ENCODE results near the gene SIRPD.

Gene SIRPD

GRCh38 chr20:1557605-1558004 is at the start of gene SIRPD:
TSS of gene SIRPD (minus strand) at chr20:1557705. CDS start at chr20:1557653, 52 bp downstream.
- no peaks in the 10 kb centered on the region for H3K9me3 ChIP-seq (replicated peaks; ENCODE audit: insufficient read depth, low read length)
- H3K4me3 ChIP-seq (ENCODE audit: low read length): no peak within 1 kb of the TSS
- H3K4me2 ChIP-seq (ENCODE audit: low read depth, low read length): no peak within 1 kb of the TSS
- H3K9me2 ChIP-seq (replicated peaks; ENCODE audit: insufficient read depth, low read length): no peaks in the 10 kb centered on the region
- H3F3A ChIP-seq (ENCODE audit: insufficient read depth, low read length): no peaks in the 10 kb centered on the region
- no peaks in the 10 kb centered on the region for H3K36me3 ChIP-seq (replicated peaks; ENCODE audit: insufficient read depth, low read length)
- no peak for TF ChIP-seq EZH2phosphoT487 (IDR thresholded peaks at IDR 0.05; ENCODE audit: low read length)
- TF ChIP-seq, protein P1, sequence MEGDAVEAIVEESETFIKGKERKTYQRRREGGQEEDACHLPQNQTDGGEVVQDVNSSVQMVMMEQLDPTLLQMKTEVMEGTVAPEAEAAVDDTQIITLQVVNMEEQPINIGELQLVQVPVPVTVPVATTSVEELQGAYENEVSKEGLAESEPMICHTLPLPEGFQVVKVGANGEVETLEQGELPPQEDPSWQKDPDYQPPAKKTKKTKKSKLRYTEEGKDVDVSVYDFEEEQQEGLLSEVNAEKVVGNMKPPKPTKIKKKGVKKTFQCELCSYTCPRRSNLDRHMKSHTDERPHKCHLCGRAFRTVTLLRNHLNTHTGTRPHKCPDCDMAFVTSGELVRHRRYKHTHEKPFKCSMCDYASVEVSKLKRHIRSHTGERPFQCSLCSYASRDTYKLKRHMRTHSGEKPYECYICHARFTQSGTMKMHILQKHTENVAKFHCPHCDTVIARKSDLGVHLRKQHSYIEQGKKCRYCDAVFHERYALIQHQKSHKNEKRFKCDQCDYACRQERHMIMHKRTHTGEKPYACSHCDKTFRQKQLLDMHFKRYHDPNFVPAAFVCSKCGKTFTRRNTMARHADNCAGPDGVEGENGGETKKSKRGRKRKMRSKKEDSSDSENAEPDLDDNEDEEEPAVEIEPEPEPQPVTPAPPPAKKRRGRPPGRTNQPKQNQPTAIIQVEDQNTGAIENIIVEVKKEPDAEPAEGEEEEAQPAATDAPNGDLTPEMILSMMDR (IDR thresholded peaks at IDR 0.05; ENCODE audit: low read length): no peak
- TF ChIP-seq EZH2 (optimal IDR thresholded peaks at IDR 0.05; ENCODE audit: low read depth, low read length): no peak
- H2AFZ ChIP-seq (ENCODE audit: low read length): no peak within 1 kb of the TSS
- H3K9ac ChIP-seq (ENCODE audit: low read length): no peak within 1 kb of the TSS
- no peaks in the 10 kb centered on the region for H4K20me1 ChIP-seq (ENCODE audit: insufficient read depth, low read length)
- H3K27me3 ChIP-seq (replicated peaks; ENCODE audit: insufficient read depth, low read length): no peaks in the 10 kb centered on the region
- no peak for DNase-seq
- H3K27ac ChIP-seq (ENCODE audit: low read length): no peak within 1 kb of the TSS
- no peaks in the 10 kb centered on the region for H3K4me1 ChIP-seq (ENCODE audit: low read length)
- H3K79me2 ChIP-seq (ENCODE audit: low read length): no peaks in the 10 kb centered on the region

DNA sequence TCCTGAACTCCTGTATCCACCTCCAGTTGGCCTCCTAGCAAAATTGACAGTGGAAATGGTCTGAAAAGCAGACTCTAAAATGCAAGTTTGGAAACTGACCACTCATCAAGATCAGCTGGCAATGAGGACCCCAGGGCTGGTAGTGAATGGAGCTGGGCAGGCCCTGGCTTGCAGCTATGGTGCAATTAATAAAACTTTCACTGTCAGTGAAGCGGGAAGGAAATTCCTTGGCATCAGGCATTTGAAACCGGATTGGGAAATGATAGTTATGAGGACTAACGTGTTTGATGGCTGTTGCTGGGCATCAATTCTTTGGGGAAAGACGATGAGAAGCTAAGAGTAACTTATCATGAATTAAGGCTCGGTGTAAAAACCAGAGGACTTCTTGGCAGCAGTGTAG is 43.2 kb upstream of the SIRPD start:
- no peaks in the 10 kb centered on the region for H3K36me3 ChIP-seq (replicated peaks; ENCODE audit: insufficient read depth, low read length)
- TF ChIP-seq EZH2phosphoT487 (IDR thresholded peaks at IDR 0.05; ENCODE audit: low read length) (no peak), EZH2 (optimal IDR thresholded peaks at IDR 0.05; ENCODE audit: low read depth, low read length) (no peak)
- TF ChIP-seq, protein P1 (IDR thresholded peaks at IDR 0.05; ENCODE audit: low read length): no peak
- H3K9ac ChIP-seq (ENCODE audit: low read length): no peak overlapping the region
- H3K4me2 ChIP-seq (ENCODE audit: low read depth, low read length): no peak overlapping the region
- no peaks in the 10 kb centered on the region for H3K9me3 ChIP-seq (replicated peaks; ENCODE audit: insufficient read depth, low read length)
- H3K27ac ChIP-seq (ENCODE audit: low read length): no peak overlapping the region
- no peaks in the 10 kb centered on the region for H3K27me3 ChIP-seq (replicated peaks; ENCODE audit: insufficient read depth, low read length)
- H2AFZ ChIP-seq (ENCODE audit: low read length): no peak overlapping the region
- DNase-seq: no peak
- no peaks in the 10 kb centered on the region for H4K20me1 ChIP-seq (ENCODE audit: insufficient read depth, low read length)
- no peaks in the 10 kb centered on the region for H3K9me2 ChIP-seq (replicated peaks; ENCODE audit: insufficient read depth, low read length)
- no peaks in the 10 kb centered on the region for H3K4me1 ChIP-seq (ENCODE audit: low read length)
- no peaks in the 10 kb centered on the region for H3F3A ChIP-seq (ENCODE audit: insufficient read depth, low read length)
- no peaks in the 10 kb centered on the region for H3K79me2 ChIP-seq (ENCODE audit: low read length)
- no peak overlapping the region for H3K4me3 ChIP-seq (ENCODE audit: low read length)

DNA sequence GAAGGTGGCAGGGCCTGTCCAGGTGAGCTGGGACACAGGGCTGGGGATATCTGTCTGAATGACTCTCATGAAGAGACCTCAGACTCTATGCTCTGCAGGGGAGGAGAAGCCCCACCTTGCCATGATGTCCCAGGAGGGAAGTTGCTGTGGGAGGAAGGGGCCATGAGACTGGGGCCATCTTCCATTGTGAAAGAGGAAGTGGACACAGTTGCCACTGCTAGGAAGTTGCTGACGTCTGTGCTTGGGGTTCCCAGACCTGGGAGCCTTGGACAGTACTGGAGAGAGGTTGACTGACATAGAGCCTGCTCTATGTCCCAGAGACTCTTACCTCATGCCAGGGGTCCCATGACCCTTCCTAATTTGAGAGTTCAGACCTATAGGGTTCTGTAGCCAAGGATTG is 37.8 kb upstream of the SIRPD start:
- Histone ChIP-seq H3K9ac (ENCODE audit: low read length) (no peak overlapping the region), H3K4me1 (ENCODE audit: low read length) (no peaks in the 10 kb centered on the region), H3K27me3 (replicated peaks; ENCODE audit: insufficient read depth, low read length) (no peaks in the 10 kb centered on the region), H3K27ac (ENCODE audit: low read length) (no peak overlapping the region), H3K36me3 (replicated peaks; ENCODE audit: insufficient read depth, low read length) (no peaks in the 10 kb centered on the region), H3K9me2 (replicated peaks; ENCODE audit: insufficient read depth, low read length) (no peaks in the 10 kb centered on the region), H3K4me2 (ENCODE audit: low read depth, low read length) (no peak overlapping the region), H2AFZ (ENCODE audit: low read length) (no peak overlapping the region), H3F3A (ENCODE audit: insufficient read depth, low read length) (no peaks in the 10 kb centered on the region), H3K79me2 (ENCODE audit: low read length) (no peaks in the 10 kb centered on the region), H3K4me3 (ENCODE audit: low read length) (no peak overlapping the region), H3K9me3 (replicated peaks; ENCODE audit: insufficient read depth, low read length) (no peaks in the 10 kb centered on the region), H4K20me1 (ENCODE audit: insufficient read depth, low read length) (no peaks in the 10 kb centered on the region)
- TF ChIP-seq, protein P1 (IDR thresholded peaks at IDR 0.05; ENCODE audit: low read length): no peak
- no peak for TF ChIP-seq EZH2phosphoT487 (IDR thresholded peaks at IDR 0.05; ENCODE audit: low read length)
- no peak for TF ChIP-seq EZH2 (optimal IDR thresholded peaks at IDR 0.05; ENCODE audit: low read depth, low read length)
- no peak for DNase-seq

Measured in MM.1S (cell line).